SU-DHL-6 (cell line): ENCODE measurements around the gene HUNK.

Source experiments
- EZH2phosphoT487 ChIP-seq: fragments of 200-600 bp; sonication (generic), shearing (Covaris generic); conservative IDR thresholded peaks from 2 replicates; pipeline ENCODE4 v1.6.1; 2018; ENCODE audit warnings: mild to moderate bottlenecking, antibody characterized with exemption, low read length, moderate library complexity, mixed read lengths
- TF ChIP-seq, protein P1 (sequence below): fragments of 200-600 bp; sonication (generic); IDR thresholded peaks from one replicate; pipeline ENCODE4 v1.5.1; 2017; ENCODE audit warnings: antibody characterized with exemption, mild to moderate bottlenecking, low read length, moderate library complexity; ENCODE audit not compliant: insufficient read depth, poor library complexity, severe bottlenecking

DNA sequence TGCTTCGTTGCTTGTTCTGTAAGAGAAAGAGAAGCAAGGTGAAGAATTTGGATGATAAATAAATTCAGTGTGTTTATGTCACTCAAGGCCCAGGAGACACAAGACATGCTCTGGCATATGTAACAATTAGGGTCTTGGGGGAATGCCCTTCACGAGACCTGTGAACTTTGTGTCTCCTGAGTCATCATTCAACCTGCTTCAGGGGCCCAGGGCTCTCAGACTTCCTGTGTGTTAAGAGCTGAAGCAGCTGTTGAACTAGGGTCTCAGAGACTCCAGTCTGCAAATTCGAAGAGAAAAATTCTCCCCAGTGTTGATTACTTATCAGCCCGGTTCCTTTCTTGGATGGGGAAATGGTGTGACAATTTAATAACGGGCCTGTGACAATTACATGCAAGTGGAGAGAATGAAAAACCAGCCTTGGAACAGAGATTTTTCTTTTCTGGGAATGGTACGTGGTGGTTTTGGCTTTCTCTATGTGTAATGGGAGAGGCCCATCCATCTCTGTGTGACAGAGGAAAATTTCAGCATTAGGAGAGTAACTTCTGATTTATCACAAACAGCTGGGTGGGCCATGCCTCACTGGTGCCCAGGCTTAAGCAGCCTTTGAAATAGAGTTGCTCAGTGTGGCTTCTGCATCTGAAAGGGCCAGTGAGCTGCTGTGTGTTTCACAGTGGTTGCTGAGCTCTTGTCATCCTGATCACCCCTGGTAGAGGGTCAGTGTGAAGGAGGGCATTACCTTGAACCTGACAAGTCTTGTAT lies 22.4 kb downstream of the HUNK start:
- TF ChIP-seq, protein P1, sequence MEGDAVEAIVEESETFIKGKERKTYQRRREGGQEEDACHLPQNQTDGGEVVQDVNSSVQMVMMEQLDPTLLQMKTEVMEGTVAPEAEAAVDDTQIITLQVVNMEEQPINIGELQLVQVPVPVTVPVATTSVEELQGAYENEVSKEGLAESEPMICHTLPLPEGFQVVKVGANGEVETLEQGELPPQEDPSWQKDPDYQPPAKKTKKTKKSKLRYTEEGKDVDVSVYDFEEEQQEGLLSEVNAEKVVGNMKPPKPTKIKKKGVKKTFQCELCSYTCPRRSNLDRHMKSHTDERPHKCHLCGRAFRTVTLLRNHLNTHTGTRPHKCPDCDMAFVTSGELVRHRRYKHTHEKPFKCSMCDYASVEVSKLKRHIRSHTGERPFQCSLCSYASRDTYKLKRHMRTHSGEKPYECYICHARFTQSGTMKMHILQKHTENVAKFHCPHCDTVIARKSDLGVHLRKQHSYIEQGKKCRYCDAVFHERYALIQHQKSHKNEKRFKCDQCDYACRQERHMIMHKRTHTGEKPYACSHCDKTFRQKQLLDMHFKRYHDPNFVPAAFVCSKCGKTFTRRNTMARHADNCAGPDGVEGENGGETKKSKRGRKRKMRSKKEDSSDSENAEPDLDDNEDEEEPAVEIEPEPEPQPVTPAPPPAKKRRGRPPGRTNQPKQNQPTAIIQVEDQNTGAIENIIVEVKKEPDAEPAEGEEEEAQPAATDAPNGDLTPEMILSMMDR = no peak
- no peak for TF ChIP-seq EZH2phosphoT487
